NCI-H2107 treated with DMSO at 0.1 percent for 48 hours (cell line): ENCODE results near the gene RER1.

Experiments used
- DNase-seq: peaks from one replicate; lab custom pipeline; 2025; ENCODE audit not compliant: unreplicated experiment; lab: John Stamatoyannopoulos, UW

The RER1 gene, protein sequence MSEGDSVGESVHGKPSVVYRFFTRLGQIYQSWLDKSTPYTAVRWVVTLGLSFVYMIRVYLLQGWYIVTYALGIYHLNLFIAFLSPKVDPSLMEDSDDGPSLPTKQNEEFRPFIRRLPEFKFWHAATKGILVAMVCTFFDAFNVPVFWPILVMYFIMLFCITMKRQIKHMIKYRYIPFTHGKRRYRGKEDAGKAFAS

DNA sequence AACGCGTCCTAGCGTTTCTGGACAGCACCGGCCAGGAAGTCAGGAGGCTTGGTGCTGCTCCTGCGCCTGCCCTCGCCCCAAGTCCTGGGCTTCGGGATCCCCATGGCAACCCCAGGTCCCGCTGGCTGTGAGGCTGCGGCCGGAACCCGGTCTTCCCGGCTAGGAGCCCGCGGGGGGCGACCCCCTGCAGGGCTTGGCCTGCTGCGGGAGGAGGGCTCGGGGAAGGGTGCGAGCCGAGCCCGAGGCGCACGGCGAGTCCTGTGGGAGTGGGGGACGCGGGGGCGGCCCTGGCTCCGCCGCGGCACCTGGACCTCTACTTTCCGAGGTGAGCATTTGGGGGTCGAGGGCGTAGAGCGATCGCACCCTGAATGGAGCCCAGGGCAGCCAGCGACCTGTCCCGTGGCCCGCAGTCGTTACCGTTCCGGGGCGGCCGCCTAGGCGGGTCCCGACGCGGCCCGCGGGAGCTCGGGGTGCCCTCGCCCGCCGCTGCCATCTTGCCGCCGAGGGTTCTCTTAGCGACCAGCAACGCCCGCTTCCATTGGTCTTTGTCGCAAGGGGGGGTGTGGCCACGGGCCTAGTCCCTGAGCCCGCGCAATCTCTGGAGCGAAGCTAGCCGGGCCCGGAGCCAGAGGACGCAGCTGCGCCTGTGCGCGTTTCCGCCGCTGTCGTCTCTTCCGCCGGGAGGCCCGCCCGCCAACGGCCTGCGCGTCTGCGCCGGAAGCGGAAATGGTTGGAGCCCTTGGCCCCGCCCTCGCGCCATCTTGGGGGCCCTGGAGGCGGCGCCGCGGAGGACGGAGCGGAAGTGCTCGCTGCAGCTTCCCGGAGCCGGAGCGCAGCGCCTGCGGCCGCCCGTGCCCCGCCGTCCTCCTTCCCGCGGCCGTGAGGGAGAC, at the start of gene RER1, which contains the start of gene MORN1:
TSS of gene RER1 (plus strand) at position 801 of the 890 bp plus-strand sequence. CDS start 3,950 bp downstream, outside the sequence.
TSS of gene MORN1 (minus strand) at position 514 of the 890 bp plus-strand sequence. CDS start at position 493, 21 bp downstream.
- peak; percentile 32 for DNase-seq

DNA sequence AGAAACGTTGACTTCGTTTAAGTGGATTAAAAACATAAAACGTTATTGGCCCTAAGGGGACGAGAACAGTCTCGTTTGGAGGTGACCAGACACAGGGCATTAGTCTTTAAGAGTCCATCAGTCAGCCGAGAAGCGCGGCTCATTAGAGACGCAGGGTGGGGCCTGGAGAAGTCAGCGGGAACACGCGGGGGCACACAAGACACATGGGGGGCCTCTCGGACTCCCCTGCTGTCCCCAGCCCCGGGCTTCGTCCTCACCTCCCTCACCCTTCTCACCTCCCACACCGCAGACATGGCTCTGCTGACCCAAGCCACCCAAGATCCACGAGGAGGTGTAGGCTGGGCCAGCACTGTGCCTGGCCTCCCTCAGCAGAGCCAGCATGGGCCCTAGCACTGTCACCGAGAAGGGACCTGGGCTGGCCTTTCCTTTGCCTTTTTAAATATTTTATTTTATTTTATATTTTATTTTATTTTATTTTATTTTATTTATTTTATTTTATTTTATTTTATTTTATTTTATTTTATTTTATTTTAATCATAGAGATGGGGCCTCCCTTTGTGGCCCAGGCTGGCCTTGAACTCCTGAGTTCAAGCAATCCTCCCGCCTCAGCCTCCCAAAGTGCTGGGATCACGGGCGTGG, 49.1 kb upstream of the RER1 start:
- DNase-seq, result no peak

DNA sequence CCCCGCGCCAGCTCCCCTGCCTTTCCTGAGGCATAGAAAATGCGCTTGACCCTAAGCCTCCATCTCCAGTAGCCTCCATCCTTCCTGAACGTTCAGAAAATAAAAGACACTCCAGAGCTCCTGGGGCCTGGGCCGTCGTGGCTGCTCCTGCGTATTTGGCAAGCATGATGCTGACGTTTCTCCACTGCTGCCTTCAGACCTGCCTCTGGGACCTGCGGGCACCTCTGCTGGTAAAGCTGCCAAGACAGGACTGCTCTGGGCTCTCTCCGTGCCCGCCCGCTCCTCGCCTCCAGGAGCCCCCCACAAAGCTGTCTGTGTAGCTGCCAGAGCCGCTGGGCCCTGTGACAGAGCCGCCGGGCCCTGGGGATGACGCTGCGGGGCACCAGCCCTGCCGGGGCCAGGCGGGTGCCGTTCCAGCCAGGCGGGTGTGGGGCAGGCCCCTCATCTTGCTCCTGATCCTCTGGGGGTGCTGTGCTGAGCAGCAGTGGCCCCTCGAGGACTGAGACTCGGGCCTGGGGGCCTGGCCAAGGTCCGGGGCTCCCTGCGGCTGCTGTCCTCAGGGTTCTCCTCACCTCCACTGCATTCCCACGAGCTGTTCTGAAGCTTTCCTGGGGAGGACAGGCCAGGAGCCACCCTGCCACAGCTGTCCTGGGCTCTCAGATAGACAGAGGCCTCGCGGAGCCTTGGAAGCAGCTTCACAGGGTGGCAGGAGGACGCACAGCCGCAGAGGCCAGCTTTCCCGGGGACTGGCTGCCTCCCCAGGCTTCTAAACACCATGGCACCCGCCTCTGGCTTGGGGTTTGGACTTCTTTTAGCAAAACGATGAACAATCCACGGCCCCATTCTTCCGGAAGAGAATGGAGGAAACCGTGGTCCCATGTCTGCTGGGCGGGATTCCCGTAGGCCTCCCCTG, 48.4 kb upstream of the RER1 start:
- no peak for DNase-seq

DNA sequence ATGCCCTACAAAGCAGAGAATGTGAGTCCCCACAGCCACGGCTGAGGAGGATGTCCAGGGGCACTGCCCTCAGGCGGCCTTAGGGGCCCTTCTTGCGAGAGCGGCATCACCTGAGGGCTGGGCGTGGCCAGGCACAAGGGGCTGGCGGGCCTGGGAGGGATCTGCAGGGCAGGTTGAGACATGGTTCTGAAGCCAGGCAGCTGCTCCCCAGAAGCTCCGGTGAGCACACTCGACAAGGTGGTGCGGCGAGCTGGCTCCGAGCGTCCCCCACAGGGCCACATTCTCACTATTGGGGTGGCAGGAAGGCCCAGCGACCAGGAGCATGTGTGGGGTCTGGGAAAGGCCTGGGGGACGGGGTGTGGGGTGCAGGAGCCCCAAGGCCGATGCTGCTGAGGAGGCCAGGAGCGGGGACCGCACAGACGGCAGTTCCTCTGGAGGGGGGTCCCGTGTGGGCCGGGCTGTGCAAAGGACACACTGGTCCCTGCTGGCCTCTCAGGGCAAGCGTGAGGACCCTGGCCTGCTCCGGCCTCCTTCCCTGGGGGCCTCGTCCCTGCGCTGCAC, 47.4 kb upstream of the RER1 start:
- DNase-seq, result no peak

DNA sequence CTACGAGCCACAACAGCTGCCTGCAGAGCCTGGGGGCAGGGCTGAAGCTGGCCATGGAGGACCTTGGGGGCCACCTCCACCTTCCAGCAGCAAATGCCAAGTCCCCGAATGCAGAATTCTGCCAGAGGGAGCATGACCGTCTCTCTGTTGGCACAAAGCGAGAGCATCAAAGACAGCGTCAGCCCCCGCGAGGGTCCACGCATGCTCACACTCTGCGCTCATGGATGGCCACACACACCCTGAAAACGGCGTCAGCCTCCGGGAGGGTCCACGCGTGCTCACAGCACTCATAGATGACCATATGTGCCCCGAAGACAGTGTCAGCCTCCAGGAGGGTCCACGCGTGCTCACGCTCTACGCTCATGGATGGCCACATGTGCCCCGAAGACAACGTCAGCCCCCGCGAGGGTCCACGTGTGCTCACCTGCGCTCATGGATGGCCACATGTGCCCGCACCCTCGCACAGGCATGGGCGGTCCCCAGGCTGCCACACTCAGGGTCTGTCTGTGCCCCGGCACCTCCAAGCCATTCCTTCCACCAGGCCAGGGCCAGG, 46.8 kb upstream of the RER1 start:
- DNase-seq, result no peak

DNA sequence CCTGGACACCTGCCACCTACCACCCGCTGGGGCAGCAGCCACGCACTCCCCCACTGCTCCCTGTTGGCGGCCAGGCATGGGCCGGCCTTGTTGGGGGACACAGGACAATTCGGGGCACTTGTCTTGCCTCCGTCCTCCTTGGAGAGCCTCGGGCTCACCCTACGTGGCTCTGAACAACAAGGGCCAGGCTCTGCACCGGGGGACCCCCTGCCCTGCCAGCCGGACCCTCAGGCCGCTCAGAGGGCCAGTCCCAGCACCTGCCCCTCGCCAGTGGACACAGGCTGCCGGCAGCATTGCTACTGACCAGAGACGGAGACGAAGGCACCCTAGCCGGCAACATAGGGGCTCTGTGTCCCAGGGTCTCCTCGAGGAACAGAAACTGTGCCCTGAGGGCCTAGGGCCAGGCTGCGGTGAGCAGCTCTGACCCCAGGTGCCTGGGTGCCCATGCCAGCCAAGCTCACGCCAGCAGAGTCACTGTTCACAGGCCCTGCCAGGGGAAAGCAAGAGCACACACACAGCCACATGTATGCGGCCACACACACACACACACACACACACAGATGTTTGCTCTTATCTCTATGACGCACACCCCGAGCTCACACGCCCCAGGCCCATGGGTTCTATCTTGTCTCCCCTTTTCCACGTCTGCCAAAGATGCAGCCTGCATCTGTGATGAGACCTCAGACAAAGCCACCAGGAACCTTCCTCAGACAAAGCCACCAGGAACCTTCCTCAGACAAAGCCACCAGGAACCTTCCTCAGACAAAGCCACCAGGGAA, 46.2 kb upstream of the RER1 start:
- DNase-seq, result no peak

DNA sequence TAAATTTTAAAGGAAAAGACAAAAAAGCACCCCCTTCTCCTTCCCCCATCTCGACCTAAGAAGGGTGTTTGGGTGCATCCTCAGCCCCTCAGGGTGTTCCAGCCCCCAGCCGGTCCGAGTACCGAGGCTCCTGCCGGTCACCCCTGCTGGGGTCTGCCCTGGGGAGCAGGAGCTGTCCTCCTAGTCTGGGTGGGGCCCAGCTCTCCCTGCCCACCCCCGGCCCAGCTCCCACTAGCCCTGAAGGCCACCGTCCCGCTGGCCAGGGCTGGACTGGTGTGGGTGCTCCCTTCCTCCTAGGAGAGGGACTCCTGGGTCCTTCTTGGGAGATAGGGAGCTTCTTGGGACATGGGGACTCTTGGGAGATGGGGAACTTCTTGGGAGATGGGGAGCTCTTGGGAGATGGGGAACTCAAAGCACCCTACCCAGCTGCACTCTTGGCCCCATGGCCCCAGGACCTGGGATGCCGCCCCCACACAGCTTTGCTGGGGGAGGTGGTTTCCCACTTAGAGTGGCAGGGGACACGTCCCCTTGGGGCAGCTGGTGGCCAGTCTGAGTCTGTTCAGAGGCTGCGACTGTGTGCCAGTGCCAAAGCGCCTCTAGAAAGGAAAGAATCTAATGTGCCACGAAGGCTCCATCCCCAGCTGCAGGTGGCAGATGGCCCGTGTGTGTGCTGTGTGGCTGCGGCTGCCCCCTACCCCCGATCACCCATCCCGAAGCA, 44.8 kb upstream of the RER1 start:
- no peak for DNase-seq

DNA sequence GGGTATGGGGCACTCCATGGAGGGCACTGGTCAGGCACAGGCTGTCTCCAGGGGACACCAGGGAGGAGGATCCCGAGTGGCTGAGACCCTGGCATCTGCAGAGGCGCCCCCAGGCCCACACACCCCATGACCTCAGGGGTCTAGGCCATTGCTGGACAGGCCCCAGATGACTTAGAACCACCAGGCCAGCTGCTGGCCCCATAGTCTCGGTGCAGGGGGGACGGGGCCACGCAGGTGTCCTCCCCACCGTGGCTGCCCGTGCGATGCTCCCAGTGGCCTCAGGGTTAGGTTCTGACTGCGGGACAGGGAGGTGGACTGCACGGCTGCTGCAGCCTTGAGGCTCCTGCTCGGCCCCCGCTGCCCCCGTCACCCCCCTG, 44.2 kb upstream of the RER1 start:
- DNase-seq, result no peak

DNA sequence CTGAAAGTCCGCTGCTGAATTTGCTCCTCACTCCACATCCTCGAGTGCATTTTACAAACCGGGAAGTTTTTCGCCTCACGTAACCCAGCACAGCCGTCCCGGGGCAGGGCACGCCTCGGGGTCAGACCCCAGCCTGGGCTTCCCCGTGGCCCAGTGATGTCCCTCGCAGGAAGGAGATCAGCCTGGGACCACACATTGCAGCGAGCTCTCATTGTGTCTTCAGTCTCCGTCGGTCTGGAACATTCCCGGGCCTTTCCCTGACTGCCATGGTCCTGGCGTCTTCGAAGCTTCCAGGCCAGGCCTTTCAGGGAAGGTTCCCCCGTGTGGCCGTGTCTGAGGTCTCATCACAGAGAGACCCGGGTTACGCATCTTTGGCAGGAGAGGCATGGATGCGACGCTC, 43.7 kb upstream of the RER1 start:
- DNase-seq, result no peak

DNA sequence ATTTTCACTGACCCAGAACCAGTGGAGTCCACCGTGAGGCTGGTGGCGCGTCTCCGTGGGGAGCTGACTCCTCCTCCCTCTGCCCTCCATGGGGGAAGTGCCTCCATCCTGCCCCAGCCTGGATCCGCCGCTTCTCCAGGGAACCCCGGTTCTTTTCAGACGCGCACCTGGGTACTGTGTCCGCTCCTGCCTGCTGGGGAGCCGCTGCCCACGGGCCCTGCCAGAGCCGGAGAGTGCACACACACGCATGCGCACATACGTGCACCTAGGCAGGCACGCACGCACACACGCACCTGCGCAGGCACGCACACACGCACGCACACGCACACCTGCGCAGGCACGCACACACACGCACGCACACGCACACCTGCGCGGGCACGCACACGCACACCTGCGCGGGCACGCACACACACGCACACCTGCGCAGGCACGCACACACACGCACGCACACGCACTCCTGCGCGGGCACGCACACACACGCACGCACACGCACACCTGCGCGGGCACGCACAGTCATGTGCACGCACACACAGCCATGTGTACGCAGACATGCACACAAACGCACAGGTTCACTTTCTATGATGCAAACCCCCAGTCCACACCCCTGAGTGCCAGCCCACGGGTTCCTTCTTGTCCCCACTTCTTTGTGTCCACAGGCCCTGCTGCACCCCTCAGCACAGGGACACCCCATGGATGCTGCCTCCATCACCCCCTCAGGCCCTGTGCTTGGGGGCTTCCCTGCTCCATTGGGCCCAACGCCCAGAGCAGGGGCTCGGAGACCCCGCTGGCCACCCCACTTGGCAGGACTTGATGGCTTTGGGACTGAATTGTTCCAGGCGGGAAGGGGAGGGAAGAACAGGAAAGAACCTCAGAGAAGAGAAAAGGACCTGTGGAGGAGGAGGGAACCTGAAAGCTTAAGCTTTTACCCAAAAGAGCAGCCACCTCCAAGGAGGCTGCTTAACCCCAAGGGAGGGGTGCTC, 43.0 kb upstream of the RER1 start:
- DNase-seq, result no peak

DNA sequence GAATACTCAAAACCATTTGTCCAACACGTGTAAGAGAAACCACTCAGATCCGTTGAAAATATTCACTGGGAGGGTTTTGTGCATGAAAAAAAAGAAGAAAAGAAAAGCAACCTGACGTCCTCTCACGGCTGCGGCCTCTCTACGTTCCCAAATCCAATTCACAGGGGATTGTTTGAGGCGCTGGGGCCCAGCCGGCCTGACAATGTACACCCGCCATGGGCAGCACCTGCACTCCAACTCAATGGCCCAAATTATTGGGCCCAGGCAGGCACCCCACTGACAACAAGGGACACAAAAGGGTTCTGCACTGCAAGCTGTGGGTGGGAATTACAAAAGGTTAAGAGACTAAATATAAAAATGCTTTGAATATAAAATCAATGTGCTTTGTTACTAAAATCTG, 41.8 kb upstream of the RER1 start:
- DNase-seq, result no peak

DNA sequence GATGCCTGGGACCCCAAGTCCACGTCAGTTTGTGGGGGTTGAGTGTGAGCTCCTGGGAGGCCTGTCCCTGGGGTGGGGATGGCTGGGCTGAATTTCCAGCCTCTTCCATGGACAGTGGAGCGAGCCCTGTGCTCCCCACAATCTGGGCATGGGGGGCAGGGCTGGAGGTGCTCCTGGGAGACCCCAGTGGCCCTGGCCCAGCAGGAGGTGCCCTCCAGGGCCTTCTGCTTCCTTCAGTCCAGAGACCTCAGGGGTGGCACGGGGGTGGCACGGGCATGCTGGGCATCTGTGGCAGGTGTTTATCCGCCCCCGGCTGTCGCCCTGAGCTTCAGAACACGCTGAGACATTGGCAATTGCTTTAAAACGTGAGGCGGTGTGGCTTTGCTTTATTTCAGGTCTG, 41.1 kb upstream of the RER1 start:
- no peak for DNase-seq

DNA sequence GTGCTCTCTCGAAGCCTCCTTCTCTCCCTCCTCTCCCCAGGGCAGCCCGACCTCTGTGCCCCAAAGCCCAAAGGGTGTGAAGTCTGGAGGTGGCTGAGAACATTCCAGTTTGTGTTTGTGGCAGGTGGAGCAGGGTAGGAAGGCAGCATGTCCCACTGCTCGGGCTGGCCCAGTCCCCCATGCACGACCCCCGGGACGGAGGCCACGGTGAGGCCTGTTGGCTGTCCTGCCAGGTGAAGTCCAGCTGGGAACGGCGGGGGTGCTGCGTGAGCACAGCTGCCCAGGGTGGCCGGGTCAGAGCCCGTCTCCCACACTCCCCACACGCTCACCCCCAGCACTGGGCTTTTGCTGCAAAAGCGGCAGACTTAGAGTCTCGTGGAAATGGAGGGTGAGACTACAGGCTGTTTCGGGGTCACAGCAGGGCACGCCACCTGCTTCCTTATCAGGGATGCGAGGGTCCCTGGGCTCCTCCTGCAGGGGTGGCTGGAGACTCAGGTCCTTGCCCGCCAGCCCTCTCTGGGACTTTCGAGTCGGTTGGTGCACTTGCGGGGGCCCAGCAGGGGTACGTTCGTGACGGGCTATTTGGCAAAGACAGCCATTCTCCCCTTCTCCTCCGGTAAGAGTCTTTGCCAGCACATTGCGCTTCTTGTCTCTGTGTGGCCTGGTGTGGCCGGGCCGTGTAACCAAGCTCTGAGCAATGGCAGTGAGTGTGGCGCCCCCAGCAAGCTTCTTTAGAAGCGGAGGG, 40.6 kb upstream of the RER1 start:
- no peak for DNase-seq

DNA sequence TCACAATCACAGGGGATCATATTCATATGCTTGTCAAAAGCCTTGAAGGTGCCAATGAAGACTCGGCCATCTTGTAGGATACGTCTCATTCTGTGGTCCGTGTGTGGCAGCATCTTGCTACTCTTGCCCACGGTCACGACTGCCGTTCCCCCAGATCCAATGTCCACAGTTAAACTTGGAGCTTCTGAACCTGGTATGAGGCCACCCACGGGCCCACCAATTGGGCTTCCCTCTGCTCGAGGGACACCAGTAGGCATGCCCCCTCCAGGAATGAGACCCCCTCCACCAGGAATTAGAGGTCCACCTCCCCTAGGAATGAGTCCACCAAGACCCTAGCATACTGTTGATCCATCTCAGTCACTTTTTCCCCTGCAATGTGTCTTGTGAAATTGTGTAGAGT, 39.9 kb upstream of the RER1 start:
- DNase-seq, result no peak

DNA sequence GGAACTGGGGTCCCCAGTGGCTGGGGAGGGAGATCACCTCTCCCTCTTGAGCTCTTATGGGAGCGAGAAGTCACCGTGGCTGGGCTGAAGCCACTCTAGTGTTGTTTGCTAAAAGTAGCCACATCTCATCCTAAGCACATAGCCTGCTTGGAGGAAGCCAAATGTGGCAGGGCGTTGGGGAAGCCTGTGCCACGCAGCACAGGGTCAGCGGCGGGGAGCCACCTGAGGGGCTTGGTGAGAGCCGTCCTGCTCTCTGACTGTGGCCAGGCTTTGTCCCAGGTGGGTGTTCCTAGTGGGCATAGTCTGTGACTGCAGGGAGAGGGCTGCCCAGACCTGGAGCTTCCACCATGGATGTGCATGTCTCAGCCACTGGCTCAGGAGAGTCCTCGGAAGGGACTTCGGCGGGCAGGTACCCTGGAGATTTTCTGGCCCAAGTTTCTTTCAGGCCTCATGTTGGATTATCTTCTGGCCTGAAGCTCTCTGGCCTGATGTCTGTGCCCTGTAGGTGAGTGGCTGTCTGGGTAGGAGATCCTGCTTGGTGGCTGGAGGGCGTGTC, 39.2 kb upstream of the RER1 start:
- DNase-seq, result no peak

DNA sequence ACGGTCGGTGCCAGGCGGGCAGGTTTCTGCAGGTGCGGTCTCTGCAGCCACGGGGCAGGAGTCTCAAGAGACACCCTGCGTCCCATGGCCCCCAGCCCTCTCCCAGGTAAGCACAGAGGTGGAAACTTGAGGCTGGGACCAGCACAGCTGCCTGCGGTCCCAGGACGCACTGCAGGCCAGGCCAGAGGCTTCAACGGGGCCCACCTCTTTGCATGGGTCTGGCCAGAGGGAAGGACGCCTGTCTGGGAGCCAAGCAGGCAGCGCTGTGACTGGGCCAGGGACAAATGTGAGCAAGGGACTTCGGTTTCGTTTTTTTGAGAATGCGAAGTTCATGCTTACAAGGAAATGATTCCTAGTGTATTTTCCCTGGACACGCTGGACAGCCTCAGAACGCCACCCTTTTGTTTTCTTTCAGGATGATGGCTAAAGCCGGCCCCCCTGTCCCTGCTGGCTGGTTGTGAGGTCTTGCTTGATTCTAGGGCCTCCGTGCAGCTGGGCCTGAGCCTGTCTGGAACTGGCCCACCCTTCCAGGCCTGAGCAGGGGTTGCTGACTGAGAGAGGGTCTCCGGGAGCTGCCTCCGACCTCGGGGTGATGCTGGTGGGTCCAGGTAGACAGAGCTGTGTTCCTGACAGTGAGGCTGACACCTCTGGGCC, 38.6 kb upstream of the RER1 start:
- DNase-seq, result no peak
